Fibroblast of peridontal ligament (primary cell): ENCODE results near the gene ASTN1.
A peak's percentile ranks its signal among the peaks of the same experiment; 100 is the strongest.

ENCODE experiments used
- DNase-seq: peaks from one replicate; pipeline ENCODE4 v3.0.0-alpha.2; 2010; ENCODE audit errors: extremely low read depth

ASTN1 gene

GRCh38 chr1:176931526-176931925 lies 233.0 kb downstream of the ASTN1 start:
- DNase-seq, result no peak

- no peak for DNase-seq
Observed at GRCh38 chr1:176926330-176927086, 238.0 kb downstream of the ASTN1 start.

GRCh38 chr1:176925223-176925622 lies 239.3 kb downstream of the ASTN1 start:
- no peak for DNase-seq

GRCh38 chr1:176923283-176923682 lies 241.2 kb downstream of the ASTN1 start:
- no peak for DNase-seq

- DNase-seq, result no peak
Observed at GRCh38 chr1:176919386-176920378, 244.8 kb downstream of the ASTN1 start.

- DNase-seq, result no peak
Observed at GRCh38 chr1:176905648-176906047, 258.9 kb downstream of the ASTN1 start.

GRCh38 chr1:176904057-176904751 lies 260.3 kb downstream of the ASTN1 start:
- DNase-seq, result no peak

GRCh38 chr1:176903474-176903873 lies 261.0 kb downstream of the ASTN1 start:
- DNase-seq, result no peak

- no peak for DNase-seq
Observed at GRCh38 chr1:176899321-176899720, 265.2 kb downstream of the ASTN1 start.

GRCh38 chr1:176897350-176898236 lies 266.9 kb downstream of the ASTN1 start:
- peak; percentile 72 for DNase-seq

- DNase-seq, result no peak
Observed at GRCh38 chr1:176896216-176896615, 268.3 kb downstream of the ASTN1 start.

- DNase-seq, result no peak
Observed at GRCh38 chr1:176894450-176894849, 270.1 kb downstream of the ASTN1 start.

- no peak for DNase-seq
Observed at GRCh38 chr1:176893625-176894352, 270.7 kb downstream of the ASTN1 start.

- no peak for DNase-seq
Observed at GRCh38 chr1:176888471-176889032, 276.0 kb downstream of the ASTN1 start.

- DNase-seq, result peak; percentile 2
Observed at GRCh38 chr1:176885751-176886150, 278.8 kb downstream of the ASTN1 start.

- DNase-seq, result no peak
Observed at GRCh38 chr1:176885341-176885740, 279.2 kb downstream of the ASTN1 start.

GRCh38 chr1:176884911-176885310 lies 279.6 kb downstream of the ASTN1 start:
- no peak for DNase-seq

GRCh38 chr1:176884286-176884685 lies 280.2 kb downstream of the ASTN1 start:
- no peak for DNase-seq

- peak; percentile 61 for DNase-seq
Observed at GRCh38 chr1:176880955-176881595, 283.4 kb downstream of the ASTN1 start.
